ENCODE results near the gene SRSF9. TPM values are rescaled to one million over a fixed set of nuclear protein-coding genes. Genes with fewer than 3 reads are reported as not detected.
A peak's percentile ranks its signal among the peaks of the same experiment; 100 is the strongest.

SRSF9 gene
- total RNA-seq, 1 experiment from 2014 or later = 302 TPM

- Histone ChIP-seq H3K79me2 (ENCODE audit: insufficient read depth, low read length) (peaks cover 7% of the 10 kb centered on the region; the same call in 1 of the 2 replicates), H3K9me3 (ENCODE audit: control insufficient read depth, low read depth, low read length) (no peaks in the 10 kb centered on the region), H2BK15ac (ENCODE audit: low read depth, low read length) (no peak overlapping the region), H3K4ac (ENCODE audit: low read depth, low read length) (no peak overlapping the region), H3K23ac (ENCODE audit: insufficient read length, low read depth, low read length) (no peak overlapping the region), H3K9ac (ENCODE audit: extremely low read depth, insufficient read length, low read length) (no peak overlapping the region), H2AFZ (ENCODE audit: low read length) (no peak overlapping the region), H3K14ac (ENCODE audit: insufficient read depth, low read length) (no peak overlapping the region), H3K4me2 (ENCODE audit: insufficient read depth, insufficient read length, low read length) (no peak overlapping the region), H2AK5ac (ENCODE audit: insufficient read length, low read length) (no peak overlapping the region), H2BK5ac (ENCODE audit: insufficient read length, low read length) (no peak overlapping the region), H3K18ac (ENCODE audit: insufficient read length, low read depth, low read length) (no peak overlapping the region), H3T11ph (ENCODE audit: low read length) (no peak overlapping the region), H2BK120ac (ENCODE audit: low read depth, low read length, poor library complexity, severe bottlenecking) (no peak overlapping the region), H3K79me1 (ENCODE audit: insufficient read depth, low read depth, low read length, poor library complexity, severe bottlenecking) (peaks cover 3% of the 10 kb centered on the region), H4K8ac (replicated peaks; ENCODE audit: insufficient read length, low read depth, low read length) (no peak overlapping the region), H2BK20ac (ENCODE audit: low read depth, low read length, poor library complexity, severe bottlenecking) (no peak overlapping the region), H3K23me2 (ENCODE audit: insufficient read length, low read depth, low read length, poor library complexity, severe bottlenecking) (no peaks in the 10 kb centered on the region), H3K56ac (ENCODE audit: insufficient read length, low read depth, low read length) (no peak overlapping the region), H2BK12ac (ENCODE audit: insufficient read length, low read depth, low read length) (no peak overlapping the region), H4K20me1 (ENCODE audit: control insufficient read depth, insufficient read depth, insufficient read length) (no peaks in the 10 kb centered on the region), H4K91ac (ENCODE audit: insufficient read length, low read depth, low read length) (no peak overlapping the region), H4K5ac (ENCODE audit: insufficient read length, low read depth, low read length) (no peak overlapping the region), H3K27me3 (ENCODE audit: insufficient read depth, low read length) (no peaks in the 10 kb centered on the region), H3K27ac (ENCODE audit: insufficient read length, low read depth, low read length) (no peak overlapping the region), H3K4me1 (ENCODE audit: insufficient read depth, low read length) (no peaks in the 10 kb centered on the region)
- TF ChIP-seq, protein P1, sequence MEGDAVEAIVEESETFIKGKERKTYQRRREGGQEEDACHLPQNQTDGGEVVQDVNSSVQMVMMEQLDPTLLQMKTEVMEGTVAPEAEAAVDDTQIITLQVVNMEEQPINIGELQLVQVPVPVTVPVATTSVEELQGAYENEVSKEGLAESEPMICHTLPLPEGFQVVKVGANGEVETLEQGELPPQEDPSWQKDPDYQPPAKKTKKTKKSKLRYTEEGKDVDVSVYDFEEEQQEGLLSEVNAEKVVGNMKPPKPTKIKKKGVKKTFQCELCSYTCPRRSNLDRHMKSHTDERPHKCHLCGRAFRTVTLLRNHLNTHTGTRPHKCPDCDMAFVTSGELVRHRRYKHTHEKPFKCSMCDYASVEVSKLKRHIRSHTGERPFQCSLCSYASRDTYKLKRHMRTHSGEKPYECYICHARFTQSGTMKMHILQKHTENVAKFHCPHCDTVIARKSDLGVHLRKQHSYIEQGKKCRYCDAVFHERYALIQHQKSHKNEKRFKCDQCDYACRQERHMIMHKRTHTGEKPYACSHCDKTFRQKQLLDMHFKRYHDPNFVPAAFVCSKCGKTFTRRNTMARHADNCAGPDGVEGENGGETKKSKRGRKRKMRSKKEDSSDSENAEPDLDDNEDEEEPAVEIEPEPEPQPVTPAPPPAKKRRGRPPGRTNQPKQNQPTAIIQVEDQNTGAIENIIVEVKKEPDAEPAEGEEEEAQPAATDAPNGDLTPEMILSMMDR (conservative IDR thresholded peaks at IDR 0.05) = peak; percentile 85
- Mint-ChIP-seq H3K27ac (no peak overlapping the region; a peak in 1 of 7 replicates), H3K9me3 (no peaks in the 10 kb centered on the region), H3K4me3 (peak overlapping the region; percentile 12 to 51; a peak in 3 of 5 replicates), H3K27me3 (ENCODE audit: low read depth) (no peaks in the 10 kb centered on the region), H3K36me3 (ENCODE audit: insufficient read depth in 1 of 3, low read depth in 3 of 3) (peaks cover 21 to 51% (median 39%) of the 10 kb centered on the region in 3 experiments; a peak in 6 of 7 replicates), H3K4me1 (peaks cover 13 to 14% of the 10 kb centered on the region in 2 experiments)
- peak; percentile 85 for DNase-seq
- WGBS (ENCODE audit: extremely low coverage, insufficient read length, low lambda C conversion rate) = no CpG with 5 or more reads among the region's 6 CpGs
Measured at GRCh38 chr12:120439646-120440247, 29.8 kb downstream of the SRSF9 start.

Data from H9 (cell line).